ENCODE results near the gene MED20. TPM values are rescaled to one million over a fixed set of nuclear protein-coding genes. Genes with fewer than 3 reads are reported as not detected.
"Not testable (repeated sequence)": the region's sequence is repeated elsewhere in the genome, so short reads cannot be mapped to it uniquely, and the experiment has no call there.

The MED20 gene, protein sequence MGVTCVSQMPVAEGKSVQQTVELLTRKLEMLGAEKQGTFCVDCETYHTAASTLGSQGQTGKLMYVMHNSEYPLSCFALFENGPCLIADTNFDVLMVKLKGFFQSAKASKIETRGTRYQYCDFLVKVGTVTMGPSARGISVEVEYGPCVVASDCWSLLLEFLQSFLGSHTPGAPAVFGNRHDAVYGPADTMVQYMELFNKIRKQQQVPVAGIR
- 26.7 TPM for total RNA-seq

DNA sequence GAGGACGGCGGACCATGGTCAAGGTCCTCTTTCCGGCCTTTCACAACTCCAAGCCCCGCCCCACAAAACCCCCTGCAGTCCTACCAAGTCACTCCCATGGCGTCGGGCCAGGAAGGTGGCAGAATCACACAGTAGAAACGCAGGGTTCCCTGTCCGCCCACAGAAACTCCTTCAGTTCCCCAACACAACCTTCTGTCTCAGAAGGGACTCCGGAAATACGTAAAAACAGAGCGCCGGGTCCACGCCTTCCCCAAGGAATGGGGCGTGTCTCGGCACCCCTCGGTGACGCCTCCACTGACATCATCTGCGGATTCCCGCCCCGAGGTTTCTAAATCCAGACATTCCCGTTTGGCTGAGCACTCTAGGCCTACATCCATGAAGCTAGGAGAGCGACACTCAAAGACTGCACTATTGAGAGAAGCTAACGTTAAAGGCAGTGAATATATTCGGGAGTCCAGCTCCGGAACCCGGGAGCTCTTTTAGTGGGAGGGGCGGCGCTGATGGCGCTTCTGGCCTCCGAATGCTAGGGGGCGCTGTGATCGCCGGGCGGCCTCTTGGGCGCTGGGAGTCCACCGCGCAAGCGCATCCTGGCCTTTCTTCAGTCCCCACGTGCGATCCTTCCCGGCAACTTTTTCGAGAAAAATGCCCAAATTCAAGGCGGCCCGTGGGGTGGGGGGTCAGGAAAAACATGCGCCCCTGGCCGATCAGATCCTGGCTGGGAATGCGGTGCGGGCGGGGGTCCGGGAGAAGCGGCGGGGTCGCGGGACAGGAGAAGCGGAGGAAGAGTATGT is at the start of gene MED20, which contains the start of gene BYSL:
MED20 (minus strand) TSS at position 219 of the 791 bp plus-strand sequence; CDS start at position 98, 121 bp downstream.
BYSL (plus strand) TSS at position 579 of the 791 bp plus-strand sequence; CDS start at position 643, 64 bp downstream.
- DNase-seq (ENCODE audit: low spot score): peak; percentile 95

DNA sequence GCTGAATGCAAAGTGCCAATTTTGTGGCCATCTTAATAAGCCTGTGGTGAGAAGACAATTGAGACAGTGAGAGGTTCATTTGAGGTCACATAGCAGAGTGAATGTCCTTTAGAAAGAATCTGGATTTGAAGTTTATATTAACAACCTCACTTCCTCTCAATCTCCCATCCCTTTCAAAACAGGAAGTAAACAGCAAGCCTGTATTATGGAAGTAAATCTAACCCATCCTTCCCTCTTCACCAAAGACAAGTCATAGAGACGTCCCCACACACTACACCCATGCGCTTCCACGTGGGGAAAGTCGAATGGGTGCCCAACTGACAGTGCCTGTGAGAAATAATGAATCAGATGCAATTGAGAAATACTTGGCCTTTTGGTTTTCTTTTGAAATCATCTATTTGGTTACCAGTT is 49.5 kb upstream of the MED20 start:
- DNase-seq (ENCODE audit: low spot score): peak; percentile 14

DNA sequence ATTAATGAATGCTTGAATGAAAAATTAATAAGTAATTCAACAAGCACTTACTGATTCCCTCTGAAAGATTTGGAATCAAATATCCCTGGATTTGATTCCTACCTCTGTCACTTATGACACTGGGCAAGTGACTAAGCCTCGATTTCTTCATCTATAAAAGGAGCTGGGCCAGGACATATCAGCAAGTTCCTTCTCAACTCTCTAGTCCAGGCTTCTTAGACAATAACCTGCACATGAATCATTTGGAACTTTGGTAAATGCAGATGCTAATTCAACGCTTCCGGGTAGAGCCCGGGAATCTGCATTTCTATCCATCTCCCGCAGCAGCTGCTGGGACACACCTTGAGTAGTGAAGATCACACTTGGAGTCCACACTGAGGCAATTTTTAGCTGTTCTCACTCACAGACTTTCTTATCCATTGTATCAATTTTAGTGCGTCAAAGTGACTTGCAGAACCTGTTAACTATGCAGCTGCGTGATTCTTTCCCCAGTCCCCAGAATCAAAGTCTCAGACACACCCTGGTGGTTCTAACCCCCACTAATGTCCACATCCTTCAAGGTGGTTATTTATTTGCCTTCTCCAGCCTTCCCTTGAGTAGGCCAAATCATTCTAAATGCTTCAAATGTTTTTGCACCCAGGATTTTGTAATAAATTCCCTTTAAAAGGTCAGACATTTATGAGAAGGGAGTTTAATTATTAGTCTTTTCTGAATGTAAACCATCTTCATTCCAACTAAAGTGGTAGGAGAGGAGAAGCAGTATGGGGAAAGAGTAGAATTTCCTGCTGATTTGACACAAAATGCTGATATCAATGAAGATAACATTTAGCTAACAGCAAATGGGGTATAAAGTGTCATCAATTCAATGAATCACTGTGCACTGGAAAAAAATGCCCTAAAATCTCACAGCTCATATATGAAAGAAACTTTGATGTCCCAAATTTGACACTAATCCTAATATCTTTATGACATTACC is 46.7 kb upstream of the MED20 start:
- no peak for DNase-seq (ENCODE audit: low spot score)

DNA sequence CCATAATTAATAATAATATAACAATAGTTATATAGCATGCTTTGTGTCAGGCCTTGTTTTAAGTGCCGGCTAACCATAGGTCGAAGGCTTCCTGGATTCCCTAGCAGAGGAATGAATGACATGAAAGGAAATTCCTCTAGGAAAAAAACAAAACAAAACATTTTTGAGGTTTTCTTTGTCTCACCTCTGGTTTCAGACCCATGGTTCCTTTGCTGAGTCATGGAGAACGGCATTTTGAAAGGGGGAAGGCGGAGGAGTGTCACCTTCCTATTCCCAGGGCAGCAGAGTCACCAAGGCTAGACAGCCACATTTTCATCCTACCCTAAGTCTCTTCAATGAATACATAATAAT is 46.0 kb upstream of the MED20 start:
- no peak for DNase-seq (ENCODE audit: low spot score)

DNA sequence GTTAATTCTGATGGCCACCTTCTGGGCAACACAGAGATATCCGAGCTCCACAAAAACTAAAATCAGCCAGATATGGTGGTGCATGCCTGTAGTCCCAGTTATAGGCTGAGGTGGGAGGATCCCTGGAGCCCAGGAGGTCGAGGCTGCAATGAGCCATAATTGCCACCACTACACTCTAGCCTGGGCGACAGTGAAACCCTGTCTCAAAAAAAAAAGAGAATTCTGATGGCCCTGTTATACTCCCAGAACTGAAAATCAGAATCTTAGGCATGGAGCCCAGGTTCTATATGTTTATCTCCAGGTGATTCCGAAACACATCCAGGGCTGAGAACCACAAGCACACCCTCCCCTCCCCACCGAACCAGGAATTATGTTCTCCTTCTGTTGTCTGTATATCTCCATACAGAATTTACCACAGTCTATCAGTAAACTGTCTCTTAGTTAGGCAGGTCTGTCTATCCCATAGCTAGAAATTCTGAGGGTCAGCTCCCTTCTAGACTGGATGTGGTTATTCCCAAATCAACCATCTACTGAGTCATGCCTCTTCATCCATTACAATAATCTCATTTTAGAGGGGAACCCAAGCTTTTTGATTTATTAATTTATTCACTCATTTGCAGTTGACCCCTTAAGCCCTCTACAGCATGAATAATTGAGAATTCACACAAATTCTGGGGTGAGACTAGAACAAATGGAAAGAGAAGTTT is 45.4 kb upstream of the MED20 start:
- DNase-seq (ENCODE audit: low spot score): no peak

DNA sequence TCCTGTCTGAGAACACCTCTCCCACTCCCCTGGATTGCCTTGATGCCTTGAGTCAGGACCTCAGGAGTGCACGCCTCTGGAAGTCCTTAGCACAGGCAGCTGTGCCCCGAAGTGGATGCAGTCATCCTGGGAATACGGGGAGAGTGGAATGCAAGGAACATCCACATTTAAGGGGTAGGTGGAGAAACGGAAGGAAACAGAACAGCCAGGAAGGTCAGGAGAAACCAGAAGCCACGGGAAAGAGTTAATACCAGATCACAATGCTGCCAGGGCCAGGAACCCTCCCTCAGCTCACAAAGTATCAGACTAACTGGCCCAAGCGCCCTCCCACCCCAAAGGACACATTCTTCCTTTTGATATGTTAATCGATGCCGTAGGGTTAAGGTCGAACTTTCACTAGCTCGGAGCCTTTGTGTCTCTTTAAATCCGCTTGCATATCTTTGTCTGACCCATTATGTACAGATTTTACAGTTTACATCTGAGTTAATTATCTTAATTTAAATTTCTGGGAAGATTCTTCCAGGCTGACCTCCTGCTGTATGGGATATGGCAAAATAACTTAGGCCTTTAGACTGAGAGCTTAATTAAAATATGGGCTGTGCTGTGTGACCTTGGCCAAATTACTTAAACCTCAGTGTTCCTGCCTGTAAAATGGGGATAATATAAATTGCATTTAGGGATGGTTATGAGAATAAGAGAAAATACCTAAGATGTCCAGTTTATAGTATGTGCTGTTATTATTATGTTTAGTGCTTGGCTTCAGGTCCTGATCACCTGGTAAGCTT is 44.7 kb upstream of the MED20 start:
- DNase-seq (ENCODE audit: low spot score): peak; percentile 16

DNA sequence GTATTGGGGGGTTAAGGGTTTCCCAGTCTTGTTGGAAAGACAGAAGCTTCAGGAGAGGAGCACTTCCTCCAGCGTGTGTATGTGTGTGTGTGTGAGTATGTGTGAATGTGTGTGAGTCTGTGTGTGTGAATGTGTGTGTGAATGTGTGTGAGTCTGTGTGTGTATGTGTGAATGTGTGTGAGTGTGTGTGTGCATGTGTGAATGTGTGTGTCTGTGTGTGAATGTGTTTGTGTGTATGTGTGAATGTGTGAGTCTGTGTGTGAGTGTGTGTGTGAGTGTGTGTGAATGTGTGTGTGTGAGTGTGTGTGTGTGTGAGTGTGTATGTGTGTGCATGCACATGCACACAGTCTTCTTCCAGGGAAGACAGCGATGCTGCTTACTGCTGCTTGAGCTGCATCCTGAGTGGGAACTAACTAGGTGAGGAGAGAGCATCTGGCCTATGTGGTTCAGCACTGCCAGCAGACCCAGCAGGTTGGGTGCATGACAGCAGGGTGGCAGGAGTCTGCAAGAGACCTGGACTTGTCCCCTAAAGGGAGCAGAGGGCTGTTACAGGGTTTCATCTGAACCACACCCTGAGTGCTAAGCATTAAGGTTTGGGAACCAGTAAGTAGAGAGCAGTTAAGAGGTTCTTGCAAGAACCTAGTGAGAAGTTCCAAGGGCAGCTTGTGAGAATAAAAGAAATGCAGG is 43.4 kb upstream of the MED20 start:
- DNase-seq (ENCODE audit: low spot score): no peak

DNA sequence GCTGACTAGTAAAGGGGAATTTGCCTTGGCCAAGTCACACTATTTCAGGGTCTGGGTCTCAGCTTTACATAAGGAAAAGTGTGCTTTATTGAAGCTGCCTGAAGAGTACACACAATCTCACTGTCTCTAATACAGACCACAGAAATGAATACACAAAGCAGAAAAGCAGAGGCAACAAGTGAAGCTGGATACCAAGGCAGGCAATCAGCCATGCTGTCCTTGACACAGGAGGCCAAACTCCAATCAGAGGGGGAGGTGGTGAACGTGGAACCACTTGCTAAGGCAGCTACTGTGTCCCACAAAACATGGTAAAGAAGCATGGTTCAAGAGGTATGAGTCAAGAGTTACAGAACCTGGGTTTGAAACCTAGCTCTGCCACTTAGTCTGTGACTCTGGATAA is 42.4 kb upstream of the MED20 start:
- DNase-seq (ENCODE audit: low spot score): no peak

DNA sequence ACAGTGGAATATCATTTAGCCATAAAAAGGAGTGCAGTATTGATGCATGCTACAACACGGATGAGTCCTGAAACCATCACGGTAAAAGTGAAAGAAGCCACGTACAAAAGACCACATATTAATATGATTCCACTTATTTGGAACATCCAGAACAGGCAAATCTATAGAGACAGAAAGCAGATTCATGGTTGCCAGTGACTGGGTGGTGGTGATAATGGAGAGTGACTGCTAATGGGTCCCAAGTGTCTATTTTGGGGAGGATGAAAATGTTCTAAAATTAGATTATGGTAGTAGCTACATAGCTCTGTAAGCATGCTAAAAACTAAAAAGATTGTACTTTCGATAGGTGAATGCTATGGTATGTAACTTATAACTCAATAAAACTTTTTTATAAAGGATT is 39.1 kb upstream of the MED20 start:
- no peak for DNase-seq (ENCODE audit: low spot score)

DNA sequence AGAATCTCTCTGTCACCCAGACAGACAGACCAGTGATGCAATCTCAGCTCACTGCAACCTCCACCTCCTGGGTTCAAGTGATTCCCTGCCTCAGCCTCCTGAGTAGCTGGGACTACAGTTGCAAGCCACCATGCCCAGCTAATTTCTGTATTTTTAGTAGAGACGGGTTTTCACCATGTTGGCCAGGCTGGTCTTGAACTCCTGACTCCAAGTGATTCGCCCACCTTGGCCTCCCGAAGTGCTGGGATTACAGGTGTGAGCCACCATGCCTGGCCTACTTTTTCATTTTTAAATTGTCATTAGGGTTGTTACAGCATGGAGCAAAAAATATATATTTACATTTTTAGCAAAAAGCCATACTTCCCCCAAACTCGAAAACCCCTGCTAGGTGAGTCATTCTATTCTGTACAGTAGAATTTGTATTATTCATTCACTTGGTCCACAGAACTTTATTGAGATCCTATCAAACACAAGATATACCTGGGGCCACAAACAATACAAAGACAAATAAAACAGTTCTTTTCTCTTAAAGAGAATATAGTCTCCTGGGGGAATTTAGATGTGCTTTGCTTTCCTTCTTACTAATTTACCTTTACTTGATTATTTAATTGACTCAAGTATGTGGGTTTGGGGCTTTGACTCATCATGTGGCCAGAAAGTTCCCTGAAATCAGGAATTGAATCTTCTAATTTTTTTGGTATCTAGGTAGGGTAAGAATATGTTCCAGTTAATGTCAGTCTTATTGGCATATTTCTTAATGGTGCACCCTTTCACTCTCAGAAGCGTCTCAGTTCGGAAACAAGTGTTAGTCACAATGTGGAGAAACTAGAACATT is 37.3 kb upstream of the MED20 start:
- no peak for DNase-seq (ENCODE audit: low spot score)

DNA sequence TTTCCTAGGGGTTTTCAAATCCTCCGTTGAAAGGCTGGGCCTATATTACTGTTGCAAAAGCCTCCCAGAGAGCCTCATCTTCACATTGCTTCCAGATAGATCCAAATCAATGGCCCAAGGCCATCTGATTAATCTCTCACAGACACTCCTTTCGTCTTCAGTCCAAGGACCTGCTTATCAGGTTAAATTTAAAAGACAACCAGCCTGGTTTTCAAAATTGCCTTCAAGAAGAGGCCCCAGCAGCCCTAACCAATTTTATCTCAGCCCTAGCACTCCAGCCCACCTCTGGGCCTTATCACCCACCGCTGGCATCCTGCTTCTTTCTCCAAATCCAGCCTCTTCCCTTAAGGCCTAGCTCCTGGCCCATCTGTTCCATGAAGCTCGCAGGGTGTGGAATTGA is 36.2 kb upstream of the MED20 start:
- no peak for DNase-seq (ENCODE audit: low spot score)

DNA sequence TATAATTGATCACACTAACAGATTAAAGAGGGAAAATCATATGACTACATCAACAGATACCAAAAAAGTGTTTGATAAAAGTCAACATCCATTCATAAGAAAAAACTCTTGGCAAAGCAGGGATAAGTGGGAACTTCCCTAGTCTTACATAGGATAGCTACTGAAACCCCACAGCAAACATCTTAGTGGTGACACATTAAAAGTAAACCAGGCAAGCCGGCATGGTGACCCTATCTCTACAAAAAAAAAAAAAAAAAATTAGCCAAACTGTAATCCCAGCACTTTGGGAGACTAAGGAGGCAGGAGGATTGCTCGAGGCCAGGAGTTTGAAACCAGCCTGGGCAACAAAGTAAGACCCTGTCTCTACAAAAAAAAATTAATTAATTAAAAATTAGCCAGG is 34.5 kb upstream of the MED20 start:
- no peak for DNase-seq (ENCODE audit: low spot score)

DNA sequence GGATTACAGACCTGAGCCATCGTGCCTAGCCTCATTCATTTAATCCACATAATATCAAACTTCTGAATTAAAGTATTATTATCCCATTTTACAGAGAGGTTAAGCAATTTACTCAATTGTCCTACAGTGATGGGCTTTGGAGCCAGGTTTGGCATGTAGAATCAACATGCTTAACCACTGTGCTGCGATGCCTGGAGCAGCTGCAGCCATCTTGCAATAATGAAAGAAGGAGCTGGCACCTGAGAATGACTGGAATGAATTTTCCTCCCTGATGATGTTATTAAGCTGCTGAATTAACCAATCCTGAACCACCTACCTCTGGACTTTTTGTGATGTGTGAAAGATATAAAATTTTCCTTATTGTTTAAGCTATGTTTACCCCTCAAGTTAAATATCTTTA is 33.7 kb upstream of the MED20 start:
- DNase-seq (ENCODE audit: low spot score): no peak

DNA sequence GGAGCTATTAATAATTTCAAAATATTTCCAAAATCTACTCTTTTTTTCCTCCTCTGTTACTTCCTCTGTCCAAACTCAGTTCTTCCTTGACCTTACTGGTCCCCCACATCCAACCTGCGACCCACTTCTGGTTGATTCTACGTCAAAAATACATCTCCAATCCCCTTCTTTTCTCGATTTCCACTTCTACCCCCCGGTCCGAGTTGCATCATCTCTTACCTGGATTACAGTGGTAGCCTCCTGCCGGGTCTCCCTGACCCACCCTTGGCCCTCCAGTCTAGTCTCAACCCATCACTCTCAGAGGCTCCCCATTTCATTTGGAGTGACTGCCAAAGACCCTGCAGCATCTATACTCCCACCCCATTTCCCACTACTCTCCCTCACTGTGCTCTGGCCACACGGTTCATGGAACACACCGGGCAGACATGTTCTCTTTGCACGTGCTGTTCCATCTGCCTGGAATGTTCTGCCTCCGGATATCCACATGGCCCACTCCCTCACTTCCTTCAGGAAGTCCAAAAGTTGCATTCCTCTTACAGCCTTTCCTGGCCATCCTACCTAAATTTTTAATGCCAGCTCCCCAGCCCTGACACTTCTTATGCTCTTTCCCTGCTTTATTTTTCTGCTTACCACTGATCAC is 26.8 kb upstream of the MED20 start:
- no peak for DNase-seq (ENCODE audit: low spot score)

DNA sequence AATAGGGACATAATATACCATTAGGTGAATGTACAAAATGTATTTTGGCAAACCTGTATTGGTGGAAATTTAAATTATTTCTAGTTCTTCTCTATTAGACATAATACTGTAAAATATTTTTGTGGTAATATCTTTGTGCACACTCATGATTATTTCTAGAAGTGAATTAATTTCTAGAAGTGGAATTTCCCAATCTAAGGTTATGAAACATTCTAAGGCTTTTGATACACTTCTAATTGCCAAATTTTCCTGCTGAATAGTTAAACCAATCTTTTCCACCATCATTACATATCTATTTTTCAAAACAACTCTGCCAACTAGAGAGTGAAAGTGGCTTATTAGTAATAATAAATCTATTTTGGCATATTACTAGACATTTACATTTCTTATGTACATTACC is 22.5 kb upstream of the MED20 start:
- no peak for DNase-seq (ENCODE audit: low spot score)

DNA sequence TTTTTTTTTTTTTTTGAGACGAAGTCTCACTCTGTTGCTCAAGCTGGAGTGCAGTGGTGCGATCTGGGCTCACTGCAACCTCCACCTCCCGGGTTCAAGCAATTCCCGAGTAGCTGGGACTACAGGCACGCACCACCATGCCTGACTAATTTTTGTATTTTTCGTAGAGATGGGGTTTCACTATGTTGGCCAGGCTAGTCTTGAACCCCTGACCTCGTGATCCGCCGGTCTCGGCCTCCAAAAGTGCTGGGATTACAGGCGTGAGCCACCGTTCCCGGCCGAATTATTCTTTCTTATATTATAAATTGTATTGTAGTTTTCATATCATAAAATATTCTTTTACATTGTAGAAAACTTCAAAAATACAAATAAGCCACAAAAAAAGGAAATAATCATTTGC is 21.9 kb upstream of the MED20 start:
- DNase-seq (ENCODE audit: low spot score): not testable (repeated sequence)

DNA sequence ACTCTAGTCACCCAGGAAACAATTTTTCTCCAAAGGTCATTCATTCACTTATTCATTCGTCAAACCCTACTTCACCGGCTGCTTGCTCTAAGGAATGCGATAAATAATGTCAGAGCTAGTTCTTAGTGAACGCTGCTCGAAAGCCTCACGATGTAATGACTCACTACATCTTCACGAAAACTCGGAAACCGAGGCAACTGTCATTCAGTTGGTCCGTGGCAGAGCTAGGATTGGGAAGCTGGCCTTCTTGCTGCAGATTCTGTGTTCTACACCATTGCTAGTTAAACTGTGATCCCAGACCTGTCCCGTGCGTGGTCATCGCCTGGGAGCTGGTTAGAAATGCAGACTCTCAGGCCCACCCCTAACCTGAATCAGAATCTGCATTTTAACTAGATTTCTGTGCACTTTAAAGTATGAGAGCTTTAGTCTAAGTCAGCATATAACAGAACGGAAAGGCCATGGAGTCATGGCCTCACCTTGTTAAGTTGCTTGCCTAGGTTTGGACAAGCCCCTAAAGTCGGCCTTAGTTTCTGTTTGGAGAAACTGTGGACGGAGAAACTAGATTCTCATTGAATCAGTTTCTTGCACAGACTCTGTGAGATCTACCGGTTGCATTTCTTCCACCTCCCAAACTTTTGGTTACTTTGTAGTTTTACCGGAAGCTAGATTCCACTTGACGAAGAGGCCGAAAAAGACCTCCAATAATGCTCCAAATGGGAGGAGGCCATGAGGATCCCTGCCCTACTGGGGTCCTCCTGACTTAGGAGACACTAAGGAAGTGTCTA is 21.3 kb upstream of the MED20 start:
- no peak for DNase-seq (ENCODE audit: low spot score)

Data from mucosa of gallbladder (tissue), 1 donor.